Testis (tissue), 2 donors: ENCODE measurements around the gene OR12D2.

Experiments
- POLR2A ChIP-seq: fragments of 450-650 bp; IDR thresholded peaks from one replicate; pipeline ENCODE4 v1.6.1; 2017; ENCODE audit warnings: antibody characterized with exemption, mild to moderate bottlenecking, moderate library complexity
- TF ChIP-seq, protein P1 (sequence below), 3 experiments: fragments of 450-650 bp in 2 of 3; fragments of 200-600 bp in 1 of 3; sonication (generic) in 1 of 3; IDR thresholded peaks; one replicate each; pipeline ENCODE4 v1.5.1; 2016 to 2019; ENCODE audit warnings: antibody characterized with exemption in 3 of 3, mild to moderate bottlenecking in 2 of 3, moderate library complexity in 1 of 3

DNA sequence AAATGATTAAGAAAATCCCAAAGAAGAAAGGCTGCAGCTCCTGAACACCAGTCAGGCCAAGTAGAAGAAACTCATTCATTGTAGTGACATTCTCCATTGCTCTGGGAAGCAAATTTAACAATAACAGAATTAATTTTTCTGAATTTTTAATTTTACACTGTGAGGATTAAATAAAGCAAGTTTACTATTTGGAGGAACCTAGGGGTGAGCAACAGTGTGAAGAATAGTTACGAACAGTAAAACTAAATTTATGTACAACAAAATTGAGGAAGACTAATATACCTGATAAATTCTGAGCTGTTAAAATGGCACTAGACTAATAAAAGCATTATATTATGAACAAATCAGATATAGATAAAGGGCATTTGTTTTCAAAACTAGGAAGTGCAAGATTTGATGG lies 20.2 kb upstream of the OR12D2 start, which contains the start of gene OR12D3:
- TF ChIP-seq, protein P1, sequence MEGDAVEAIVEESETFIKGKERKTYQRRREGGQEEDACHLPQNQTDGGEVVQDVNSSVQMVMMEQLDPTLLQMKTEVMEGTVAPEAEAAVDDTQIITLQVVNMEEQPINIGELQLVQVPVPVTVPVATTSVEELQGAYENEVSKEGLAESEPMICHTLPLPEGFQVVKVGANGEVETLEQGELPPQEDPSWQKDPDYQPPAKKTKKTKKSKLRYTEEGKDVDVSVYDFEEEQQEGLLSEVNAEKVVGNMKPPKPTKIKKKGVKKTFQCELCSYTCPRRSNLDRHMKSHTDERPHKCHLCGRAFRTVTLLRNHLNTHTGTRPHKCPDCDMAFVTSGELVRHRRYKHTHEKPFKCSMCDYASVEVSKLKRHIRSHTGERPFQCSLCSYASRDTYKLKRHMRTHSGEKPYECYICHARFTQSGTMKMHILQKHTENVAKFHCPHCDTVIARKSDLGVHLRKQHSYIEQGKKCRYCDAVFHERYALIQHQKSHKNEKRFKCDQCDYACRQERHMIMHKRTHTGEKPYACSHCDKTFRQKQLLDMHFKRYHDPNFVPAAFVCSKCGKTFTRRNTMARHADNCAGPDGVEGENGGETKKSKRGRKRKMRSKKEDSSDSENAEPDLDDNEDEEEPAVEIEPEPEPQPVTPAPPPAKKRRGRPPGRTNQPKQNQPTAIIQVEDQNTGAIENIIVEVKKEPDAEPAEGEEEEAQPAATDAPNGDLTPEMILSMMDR (IDR thresholded peaks at IDR 0.05): no peak
- TF ChIP-seq POLR2A: no peak
